HEK293 (cell line): ENCODE data around the gene BLTP3B.

Source experiments
- CTCF ChIA-PET: fragments of 350-600 bp; formaldehyde crosslinking; extraction: SDS; loops from one replicate; lab custom pipeline; 2021; ENCODE audit warnings: antibody characterized with exemption; lab: Yijun Ruan, JAX
- POLR2A ChIA-PET: fragments of 300-600 bp; formaldehyde crosslinking; extraction: SDS; loops from one replicate; lab custom pipeline; 2020; ENCODE audit warnings: antibody characterized with exemption, inconsistent platforms; lab: Yijun Ruan, JAX
- H3K27ac ChIP-seq: fragments of 200-500 bp; sonication (Bioruptor generic); 2 replicates; pipeline ENCODE4 v1.5.1; 2014; ENCODE audit warnings: low read depth, low read length, control low read depth, inconsistent platforms; ENCODE audit errors: extremely low read depth
- H3K36me3 ChIP-seq, 2 experiments: fragments of 200-500 bp in 1 of 2; sonication (Bioruptor generic) in 1 of 2; 1 replicate in 1 of 2; 2 replicates in 1 of 2; pipeline ENCODE4 v1.5.1; 2014 to 2017; ENCODE audit warnings: inconsistent platforms in 2 of 2, low read length in 2 of 2; ENCODE audit not compliant: control insufficient read depth in 2 of 2, insufficient read depth in 1 of 2
- H3K4me1 ChIP-seq: fragments of 200-500 bp; sonication (Bioruptor generic); 2 replicates; pipeline ENCODE4 v1.5.1; 2014; ENCODE audit warnings: mild to moderate bottlenecking, low read length, inconsistent platforms; ENCODE audit not compliant: control insufficient read depth, insufficient read depth
- H3K4me3 ChIP-seq: 2 replicates; pipeline ENCODE4 v1.5.1; 2011; ENCODE audit warnings: low read depth, mild to moderate bottlenecking, control low read depth, low read length, moderate library complexity
- H3K9me3 ChIP-seq: fragments of 200-500 bp; sonication (Bioruptor generic); 2 replicates; pipeline ENCODE4 v1.5.1; 2014; ENCODE audit warnings: low read depth, low read length, inconsistent platforms; ENCODE audit not compliant: control insufficient read depth, insufficient read depth
- GLI2 ChIP-seq: fragments of 450-650 bp; formaldehyde crosslinking; IDR thresholded peaks from 2 replicates; pipeline ENCODE4; 2017; ENCODE audit warnings: missing biosample characterization, missing genetic modification characterization, low read depth, borderline replicate concordance
- HOXC10 ChIP-seq: sonication (generic); formaldehyde crosslinking; IDR thresholded peaks from 2 replicates; pipeline ENCODE4 v1.8.1; 2023; ENCODE audit warnings: mild to moderate bottlenecking, missing genetic modification reagents
- KLF8 ChIP-seq: fragments of 450-650 bp; formaldehyde crosslinking; IDR thresholded peaks from 2 replicates; pipeline ENCODE4 v1.5.1; 2016; ENCODE audit warnings: missing biosample characterization, missing genetic modification characterization
- MEIS1 ChIP-seq: sonication (generic); formaldehyde crosslinking; IDR thresholded peaks from 2 replicates; pipeline ENCODE4 v1.8.1; 2022; ENCODE audit warnings: missing genetic modification reagents, mild to moderate bottlenecking, borderline replicate concordance
- SETDB1 ChIP-seq: IDR thresholded peaks from one replicate; pipeline ENCODE4 v1.6.1; 2017; ENCODE audit warnings: mild to moderate bottlenecking, low read length, moderate library complexity, mixed read lengths; ENCODE audit not compliant: insufficient read length
- ZBTB20 ChIP-seq: fragments of 450-650 bp; formaldehyde crosslinking; IDR thresholded peaks from 2 replicates; pipeline ENCODE4 v1.5.1; 2016; ENCODE audit warnings: missing biosample characterization, missing genetic modification characterization
- ZBTB7A ChIP-seq: fragments of 450-650 bp; formaldehyde crosslinking; IDR thresholded peaks from 2 replicates; pipeline ENCODE4 v1.5.1; 2016; ENCODE audit warnings: low read depth, missing biosample characterization, missing genetic modification characterization
- ZFP37 ChIP-seq: fragments of 450-650 bp; formaldehyde crosslinking; IDR thresholded peaks from 2 replicates; pipeline ENCODE4 v1.5.1; 2016; ENCODE audit warnings: missing biosample characterization, missing genetic modification characterization
- ZNF114 ChIP-seq: fragments of 450-650 bp; formaldehyde crosslinking; IDR thresholded peaks from 2 replicates; pipeline ENCODE4 v1.5.0; 2017; ENCODE audit warnings: missing biosample characterization, missing genetic modification characterization
- ZNF16 ChIP-seq: fragments of 450-650 bp; formaldehyde crosslinking; IDR thresholded peaks from 2 replicates; pipeline ENCODE4 v1.5.1; 2016; ENCODE audit warnings: low read depth, missing biosample characterization, missing genetic modification characterization
- ZNF184 ChIP-seq: fragments of 450-650 bp; IDR thresholded peaks from 2 replicates; pipeline ENCODE4 v1.5.1; 2018; ENCODE audit warnings: missing biosample characterization, mild to moderate bottlenecking, missing genetic modification characterization
- ZNF202 ChIP-seq: fragments of 450-650 bp; formaldehyde crosslinking; IDR thresholded peaks from 2 replicates; pipeline ENCODE4 v1.5.1; 2016; ENCODE audit warnings: missing biosample characterization, missing genetic modification characterization, borderline replicate concordance
- ZNF211 ChIP-seq: fragments of 450-650 bp; formaldehyde crosslinking; IDR thresholded peaks from 2 replicates; pipeline ENCODE4 v1.5.1; 2016; ENCODE audit warnings: low read depth, missing biosample characterization, missing genetic modification characterization
- ZNF221 ChIP-seq: fragments of 450-650 bp; formaldehyde crosslinking; IDR thresholded peaks from 2 replicates; pipeline ENCODE4 v1.5.1; 2017; ENCODE audit warnings: missing biosample characterization, missing genetic modification characterization, borderline replicate concordance
- ZNF350 ChIP-seq: fragments of 450-650 bp; formaldehyde crosslinking; IDR thresholded peaks from 2 replicates; pipeline ENCODE4 v1.5.0; 2017; ENCODE audit warnings: missing biosample characterization, mild to moderate bottlenecking, missing genetic modification characterization
- ZNF521 ChIP-seq: fragments of 450-650 bp; formaldehyde crosslinking; IDR thresholded peaks from 2 replicates; pipeline ENCODE4 v1.5.1; 2017; ENCODE audit warnings: missing biosample characterization, mild to moderate bottlenecking, missing genetic modification characterization
- ZNF548 ChIP-seq: fragments of 450-650 bp; formaldehyde crosslinking; IDR thresholded peaks from 2 replicates; pipeline ENCODE4 v1.5.1; 2016; ENCODE audit warnings: missing biosample characterization, missing genetic modification characterization
- ZNF624 ChIP-seq: fragments of 450-650 bp; formaldehyde crosslinking; IDR thresholded peaks from 2 replicates; pipeline ENCODE4 v1.5.1; 2017; ENCODE audit warnings: missing biosample characterization, missing genetic modification characterization
- ZXDB ChIP-seq: fragments of 450-650 bp; formaldehyde crosslinking; IDR thresholded peaks from 2 replicates; pipeline ENCODE4 v1.5.1; 2016; ENCODE audit warnings: missing biosample characterization, missing genetic modification characterization
- TF ChIP-seq, protein P1 (sequence below): fragments of 450-650 bp; formaldehyde crosslinking; IDR thresholded peaks from 2 replicates; pipeline ENCODE4 v1.5.1; 2016; ENCODE audit warnings: missing biosample characterization, missing genetic modification characterization
- TF ChIP-seq, protein P2 (sequence below): sonication (generic); formaldehyde crosslinking; IDR thresholded peaks from 2 replicates; pipeline ENCODE4 v1.8.1; 2022; ENCODE audit warnings: mild to moderate bottlenecking, moderate library complexity, missing genetic modification reagents

Gene BLTP3B

DNA sequence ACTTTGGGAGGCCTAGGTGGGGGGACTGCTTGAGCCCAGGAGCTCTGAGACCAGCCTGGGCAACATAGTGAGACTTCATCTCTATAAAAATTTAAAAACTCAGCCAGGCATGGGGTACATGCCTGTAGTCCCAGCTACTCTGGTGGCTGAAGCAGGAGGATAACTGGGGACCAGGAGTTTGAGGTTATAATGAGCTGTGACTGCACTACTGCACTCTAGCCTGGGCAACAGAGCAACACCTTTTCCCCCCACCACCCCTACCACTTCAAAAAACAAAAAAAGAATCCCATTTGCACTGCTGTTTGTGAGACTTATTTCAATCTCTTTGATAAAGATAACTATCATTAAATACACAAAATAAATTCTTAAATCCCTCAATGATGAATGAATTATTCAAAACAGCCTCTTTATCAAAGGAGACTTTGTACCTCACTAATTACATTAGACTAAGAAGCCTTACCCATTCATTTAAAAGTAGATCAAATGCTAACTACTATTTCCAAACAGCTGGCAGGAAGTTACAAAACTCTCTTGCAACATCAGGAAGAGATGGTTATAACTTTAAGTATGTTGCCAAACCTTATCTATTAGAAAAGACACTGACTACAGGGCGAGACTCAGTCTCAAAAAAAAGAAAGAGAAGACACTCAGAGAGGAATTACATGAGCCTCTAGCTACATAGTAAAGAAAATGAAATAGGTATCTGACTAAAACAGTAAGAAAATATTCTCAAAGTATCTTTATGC is 14.7 kb downstream of the BLTP3B start:
- H3K4me1 ChIP-seq, result peaks cover 11% of the 10 kb centered on the region
- H3K4me3 ChIP-seq, result no peak overlapping the region
- no peaks in the 10 kb centered on the region for H3K9me3 ChIP-seq
- TF ChIP-seq ZBTB20 (tag by site-specific recombination), result no peak
- TF ChIP-seq ZNF221 (tag by site-specific recombination), result no peak
- TF ChIP-seq ZNF211 (tag by site-specific recombination), result no peak
- no peak for TF ChIP-seq ZFP37 (tag by site-specific recombination)
- no peak for TF ChIP-seq ZXDB (tag by site-specific recombination)
- no peak for TF ChIP-seq ZNF624
- no peak for TF ChIP-seq ZNF202 (tag by site-specific recombination)
- no peak for TF ChIP-seq ZNF521
- TF ChIP-seq HOXC10, result no peak
- TF ChIP-seq ZNF350 (tag by site-specific recombination), result no peak
- TF ChIP-seq, protein P1, sequence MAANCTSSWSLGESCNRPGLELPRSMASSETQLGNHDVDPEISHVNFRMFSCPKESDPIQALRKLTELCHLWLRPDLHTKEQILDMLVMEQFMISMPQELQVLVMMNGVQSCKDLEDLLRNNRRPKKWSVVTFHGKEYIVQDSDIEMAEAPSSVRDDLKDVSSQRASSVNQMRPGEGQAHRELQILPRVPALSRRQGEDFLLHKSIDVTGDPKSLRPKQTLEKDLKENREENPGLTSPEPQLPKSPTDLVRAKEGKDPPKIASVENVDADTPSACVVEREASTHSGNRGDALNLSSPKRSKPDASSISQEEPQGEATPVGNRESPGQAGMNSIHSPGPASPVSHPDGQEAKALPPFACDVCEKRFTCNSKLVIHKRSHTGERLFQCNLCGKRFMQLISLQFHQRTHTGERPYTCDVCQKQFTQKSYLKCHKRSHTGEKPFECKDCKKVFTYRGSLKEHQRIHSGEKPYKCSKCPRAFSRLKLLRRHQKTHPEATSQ (tag by site-specific recombination), result no peak
- TF ChIP-seq, protein P2, sequence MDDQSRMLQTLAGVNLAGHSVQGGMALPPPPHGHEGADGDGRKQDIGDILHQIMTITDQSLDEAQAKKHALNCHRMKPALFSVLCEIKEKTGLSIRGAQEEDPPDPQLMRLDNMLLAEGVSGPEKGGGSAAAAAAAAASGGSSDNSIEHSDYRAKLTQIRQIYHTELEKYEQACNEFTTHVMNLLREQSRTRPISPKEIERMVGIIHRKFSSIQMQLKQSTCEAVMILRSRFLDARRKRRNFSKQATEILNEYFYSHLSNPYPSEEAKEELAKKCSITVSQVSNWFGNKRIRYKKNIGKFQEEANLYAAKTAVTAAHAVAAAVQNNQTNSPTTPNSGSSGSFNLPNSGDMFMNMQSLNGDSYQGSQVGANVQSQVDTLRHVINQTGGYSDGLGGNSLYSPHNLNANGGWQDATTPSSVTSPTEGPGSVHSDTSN (CRISPR knock-in tag), result no peak
- TF ChIP-seq GLI2, result no peak
- ChIA-PET CTCF (interaction anchor here (0.7 to 1.5 kb wide), 7 partner anchors 10 to 121 kb away, joined by 3 to 8 read pairs (median 4); no protein-coding TSS in a partner anchor), POLR2A (no interaction called here)
- no peaks in the 10 kb centered on the region; a peak in 1 of 3 replicates for H3K36me3 ChIP-seq
- no peak overlapping the region for H3K27ac ChIP-seq

DNA sequence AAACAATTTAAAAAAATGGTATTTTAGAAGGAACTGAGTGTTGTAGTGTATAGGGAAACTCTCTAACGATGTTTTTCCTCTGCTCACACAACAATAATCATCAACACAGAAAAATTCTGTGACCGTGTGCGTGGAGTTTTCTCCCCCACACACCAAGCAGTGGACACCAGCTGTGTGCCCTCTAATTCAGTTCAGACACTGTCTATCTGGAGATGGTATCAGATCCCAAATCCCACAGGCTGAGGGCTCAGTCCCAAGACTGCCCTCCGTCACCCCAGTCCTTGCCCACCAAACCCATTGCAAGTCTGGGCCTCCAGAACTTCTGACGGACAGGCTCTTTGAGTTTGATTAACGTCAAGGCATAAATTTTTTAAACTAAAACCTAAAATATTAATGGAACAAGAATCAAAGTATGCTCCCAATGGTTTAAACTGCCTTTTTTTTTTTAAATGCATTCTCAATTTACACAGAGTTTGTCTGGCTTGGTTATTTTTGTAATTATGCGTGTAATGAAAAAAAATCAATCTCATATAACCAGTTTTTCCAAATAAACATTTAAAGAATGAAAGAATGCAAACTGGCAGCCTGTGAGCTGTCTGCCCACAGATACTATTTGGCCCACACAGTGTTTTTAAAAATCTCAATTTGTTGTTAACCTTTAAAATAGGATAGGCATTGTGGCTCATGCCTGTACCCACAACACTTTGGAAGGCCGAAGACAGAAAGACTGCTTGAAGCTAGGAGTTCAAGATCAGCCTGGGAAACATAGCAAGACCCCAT is 19.2 kb downstream of the BLTP3B start:
- ChIA-PET CTCF (interaction anchor here (1.1 kb wide), 1 partner anchor 13 kb away, joined by 3 read pairs; no protein-coding TSS in a partner anchor), POLR2A (no interaction called here)
- H3K9me3 ChIP-seq, result no peaks in the 10 kb centered on the region
- no peak overlapping the region for H3K27ac ChIP-seq
- TF ChIP-seq ZNF16 (tag by site-specific recombination) (no peak), KLF8 (tag by site-specific recombination) (no peak), MEIS1 (CRISPR knock-in tag) (no peak), ZNF114 (tag by site-specific recombination) (no peak), ZBTB7A (tag by site-specific recombination) (no peak)
- H3K36me3 ChIP-seq, result no peaks in the 10 kb centered on the region; a peak in 1 of 3 replicates
- no peak overlapping the region for H3K4me3 ChIP-seq
- H3K4me1 ChIP-seq, result peaks cover 11% of the 10 kb centered on the region

DNA sequence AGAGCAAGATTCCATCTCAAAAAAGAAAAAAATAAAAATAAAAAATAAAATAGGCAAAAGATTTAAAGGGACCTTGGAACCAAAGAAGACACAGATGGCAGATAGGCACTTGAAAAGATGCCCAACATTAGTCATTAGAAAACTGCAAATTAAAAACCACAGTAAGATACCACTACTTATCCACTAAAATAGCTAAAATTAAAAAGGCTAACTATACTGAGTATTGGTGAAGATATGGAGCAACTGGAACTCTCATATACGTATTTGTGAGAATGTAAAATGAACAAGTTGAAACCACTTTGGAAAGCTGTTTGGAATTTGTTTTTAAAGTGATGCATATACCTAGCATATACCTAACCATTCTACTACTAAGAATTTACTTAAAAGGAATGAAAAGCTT is 22.3 kb downstream of the BLTP3B start:
- ChIA-PET CTCF (interaction anchor here (1.2 to 1.3 kb wide), 2 partner anchors 8 to 34 kb away, joined by 4 to 5 read pairs; no protein-coding TSS in a partner anchor), POLR2A (no interaction called here)
- H3K9me3 ChIP-seq, result no peaks in the 10 kb centered on the region
- H3K4me1 ChIP-seq, result no peaks in the 10 kb centered on the region
- H3K27ac ChIP-seq, result no peak overlapping the region
- H3K4me3 ChIP-seq, result no peak overlapping the region
- TF ChIP-seq ZNF548 (tag by site-specific recombination) (no peak), ZNF184 (tag by site-specific recombination) (peak; percentile 99), SETDB1 (peak; percentile 22)
- peaks cover 0 to 2% of the 10 kb centered on the region in 2 experiments; a peak in 1 of 3 replicates for H3K36me3 ChIP-seq
